ENCODE measurements around the gene UIMC1.

UIMC1 gene

GRCh38 chr5:176868126-176868525 is 138.5 kb downstream of the UIMC1 start:
- no peak for DNase-seq

- no peak for DNase-seq
Observed at GRCh38 chr5:176866707-176867310, 139.8 kb downstream of the UIMC1 start.

- DNase-seq = no peak
Observed at GRCh38 chr5:176865964-176866363, 140.6 kb downstream of the UIMC1 start.

GRCh38 chr5:176864755-176865154 is 141.8 kb downstream of the UIMC1 start:
- no peak for DNase-seq

GRCh38 chr5:176863765-176864098 is 142.8 kb downstream of the UIMC1 start:
- no peak for DNase-seq

GRCh38 chr5:176863041-176863764 is 143.4 kb downstream of the UIMC1 start:
- DNase-seq = no peak

- DNase-seq = no peak
Observed at GRCh38 chr5:176862330-176862995, 144.1 kb downstream of the UIMC1 start.

GRCh38 chr5:176861276-176861675 is 145.3 kb downstream of the UIMC1 start:
- DNase-seq = no peak

GRCh38 chr5:176860381-176860780 is 146.2 kb downstream of the UIMC1 start:
- no peak for DNase-seq

GRCh38 chr5:176859916-176860315 is 146.7 kb downstream of the UIMC1 start:
- DNase-seq = no peak

GRCh38 chr5:176857894-176858273 is 148.7 kb downstream of the UIMC1 start:
- DNase-seq = no peak

GRCh38 chr5:176857216-176857893 is 149.2 kb downstream of the UIMC1 start:
- DNase-seq = no peak

GRCh38 chr5:176856746-176857145 is 149.8 kb downstream of the UIMC1 start:
- no peak for DNase-seq

- no peak for DNase-seq
Observed at GRCh38 chr5:176855598-176855997, 151.0 kb downstream of the UIMC1 start.
